NB4 (cell line): Measurements from ENCODE around the gene MARK2.
A peak's percentile ranks its signal among the peaks of the same experiment; 100 is the strongest.

Experiments
- MYC ChIP-seq: IDR thresholded peaks from 2 replicates; pipeline ENCODE4 v1.6.1; 2011; ENCODE audit warnings: low read depth, low read length
- POLR2A ChIP-seq: IDR thresholded peaks from 2 replicates; pipeline ENCODE4 v1.6.1; 2011; ENCODE audit warnings: mild to moderate bottlenecking; ENCODE audit not compliant: insufficient read length; ENCODE audit errors: extremely low read depth
- TF ChIP-seq, protein P1 (sequence below): IDR thresholded peaks from one replicate; pipeline ENCODE4 v1.5.1; 2012; ENCODE audit warnings: low read depth, low read length
- TF ChIP-seq, protein P2 (sequence below): IDR thresholded peaks from 2 replicates; pipeline ENCODE4 v1.6.1; 2011; ENCODE audit warnings: low read depth, low read length

- TF ChIP-seq, protein P1, sequence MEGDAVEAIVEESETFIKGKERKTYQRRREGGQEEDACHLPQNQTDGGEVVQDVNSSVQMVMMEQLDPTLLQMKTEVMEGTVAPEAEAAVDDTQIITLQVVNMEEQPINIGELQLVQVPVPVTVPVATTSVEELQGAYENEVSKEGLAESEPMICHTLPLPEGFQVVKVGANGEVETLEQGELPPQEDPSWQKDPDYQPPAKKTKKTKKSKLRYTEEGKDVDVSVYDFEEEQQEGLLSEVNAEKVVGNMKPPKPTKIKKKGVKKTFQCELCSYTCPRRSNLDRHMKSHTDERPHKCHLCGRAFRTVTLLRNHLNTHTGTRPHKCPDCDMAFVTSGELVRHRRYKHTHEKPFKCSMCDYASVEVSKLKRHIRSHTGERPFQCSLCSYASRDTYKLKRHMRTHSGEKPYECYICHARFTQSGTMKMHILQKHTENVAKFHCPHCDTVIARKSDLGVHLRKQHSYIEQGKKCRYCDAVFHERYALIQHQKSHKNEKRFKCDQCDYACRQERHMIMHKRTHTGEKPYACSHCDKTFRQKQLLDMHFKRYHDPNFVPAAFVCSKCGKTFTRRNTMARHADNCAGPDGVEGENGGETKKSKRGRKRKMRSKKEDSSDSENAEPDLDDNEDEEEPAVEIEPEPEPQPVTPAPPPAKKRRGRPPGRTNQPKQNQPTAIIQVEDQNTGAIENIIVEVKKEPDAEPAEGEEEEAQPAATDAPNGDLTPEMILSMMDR, result peak; percentile 34
- TF ChIP-seq POLR2A (no peak), MYC (no peak)
- TF ChIP-seq, protein P2, sequence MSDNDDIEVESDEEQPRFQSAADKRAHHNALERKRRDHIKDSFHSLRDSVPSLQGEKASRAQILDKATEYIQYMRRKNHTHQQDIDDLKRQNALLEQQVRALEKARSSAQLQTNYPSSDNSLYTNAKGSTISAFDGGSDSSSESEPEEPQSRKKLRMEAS, result no peak
Measured at GRCh38 chr11:63906585-63906984, 67.7 kb downstream of the MARK2 start.
